RWPE1 (cell line): ENCODE results near the gene TNFRSF1A.

ENCODE experiments used
- CTCF ChIA-PET: fragments of 350-600 bp; sonication (Branson Sonifier 250); formaldehyde crosslinking; extraction: SDS; loops from one replicate; lab custom pipeline; 2021; lab: Yijun Ruan, JAX
- POLR2A ChIA-PET: fragments of 400-600 bp; formaldehyde crosslinking; extraction: SDS; loops from one replicate; lab custom pipeline; 2020; ENCODE audit warnings: antibody characterized with exemption; ENCODE audit not compliant: low non-redundant PET; lab: Yijun Ruan, JAX
- DNase-seq: peaks from one replicate; pipeline ENCODE4 v3.0.0; 2012; ENCODE audit warnings: low spot score
- H3K27ac ChIP-seq: fragments of 450-650 bp; 2 replicates; pipeline ENCODE4 v1.5.1; 2017
- TF ChIP-seq, protein P1 (sequence below): fragments of 450-650 bp; conservative IDR thresholded peaks from 2 replicates; pipeline ENCODE4 v1.5.1; 2017; ENCODE audit warnings: low read depth, mild to moderate bottlenecking

Gene TNFRSF1A

DNA sequence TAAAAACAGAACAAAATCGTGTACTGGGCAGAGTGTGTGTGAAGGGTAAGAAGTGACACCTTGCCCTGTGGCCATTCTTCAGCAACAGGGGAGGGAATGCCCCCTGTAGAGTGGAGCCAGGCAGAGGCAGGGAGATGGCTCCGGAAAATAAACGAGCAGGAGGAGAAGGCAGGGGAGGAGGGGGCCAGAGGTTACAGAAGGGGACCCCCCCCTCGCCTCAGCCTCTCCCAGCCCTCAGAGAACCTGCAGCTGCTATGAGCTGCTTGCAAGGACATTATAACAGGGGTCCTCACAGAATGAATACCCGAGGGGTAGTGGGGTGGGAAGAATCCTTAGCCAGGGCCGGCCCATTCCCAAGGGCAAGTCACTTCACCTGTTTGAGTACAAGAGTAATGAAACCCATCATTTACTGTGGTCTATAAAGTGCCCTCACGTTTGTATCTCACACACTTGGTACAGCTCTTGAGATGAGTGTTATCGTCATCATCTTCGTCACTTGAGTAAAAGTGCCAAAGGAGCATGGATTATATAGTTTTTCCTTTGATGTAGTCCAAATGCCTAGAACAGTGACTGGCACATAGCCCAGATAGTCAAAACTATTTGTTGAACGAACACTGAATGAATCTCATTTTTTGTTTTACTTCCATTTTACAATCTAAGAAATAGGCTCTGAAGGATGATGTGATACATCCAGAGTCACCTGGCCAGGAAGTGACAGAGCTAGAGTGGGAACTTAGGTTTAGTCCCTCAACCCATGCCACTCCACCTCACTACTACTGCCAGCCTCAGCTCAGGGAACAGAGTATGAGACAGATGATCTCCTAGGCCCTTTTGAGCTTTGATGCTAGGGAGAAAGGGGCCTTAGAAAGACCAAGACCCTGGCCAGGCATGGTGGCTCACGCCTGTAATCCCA is 19.0 kb upstream of the TNFRSF1A start:
- ChIA-PET CTCF (no interaction called here), POLR2A (interaction anchor here (0.5 kb wide), 1 partner anchor 9 kb away, joined by 4 read pairs; no protein-coding TSS in a partner anchor)
- H3K27ac ChIP-seq = peak overlapping the region; percentile 90
- TF ChIP-seq, protein P1, sequence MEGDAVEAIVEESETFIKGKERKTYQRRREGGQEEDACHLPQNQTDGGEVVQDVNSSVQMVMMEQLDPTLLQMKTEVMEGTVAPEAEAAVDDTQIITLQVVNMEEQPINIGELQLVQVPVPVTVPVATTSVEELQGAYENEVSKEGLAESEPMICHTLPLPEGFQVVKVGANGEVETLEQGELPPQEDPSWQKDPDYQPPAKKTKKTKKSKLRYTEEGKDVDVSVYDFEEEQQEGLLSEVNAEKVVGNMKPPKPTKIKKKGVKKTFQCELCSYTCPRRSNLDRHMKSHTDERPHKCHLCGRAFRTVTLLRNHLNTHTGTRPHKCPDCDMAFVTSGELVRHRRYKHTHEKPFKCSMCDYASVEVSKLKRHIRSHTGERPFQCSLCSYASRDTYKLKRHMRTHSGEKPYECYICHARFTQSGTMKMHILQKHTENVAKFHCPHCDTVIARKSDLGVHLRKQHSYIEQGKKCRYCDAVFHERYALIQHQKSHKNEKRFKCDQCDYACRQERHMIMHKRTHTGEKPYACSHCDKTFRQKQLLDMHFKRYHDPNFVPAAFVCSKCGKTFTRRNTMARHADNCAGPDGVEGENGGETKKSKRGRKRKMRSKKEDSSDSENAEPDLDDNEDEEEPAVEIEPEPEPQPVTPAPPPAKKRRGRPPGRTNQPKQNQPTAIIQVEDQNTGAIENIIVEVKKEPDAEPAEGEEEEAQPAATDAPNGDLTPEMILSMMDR = no peak
- DNase-seq = no peak

GRCh38 chr12:6360080-6360571 is 18.2 kb upstream of the TNFRSF1A start:
- ChIA-PET CTCF (no interaction called here), POLR2A (no interaction called here)
- TF ChIP-seq, protein P1 = no peak
- H3K27ac ChIP-seq = peak overlapping the region; percentile 35
- DNase-seq = no peak

DNA sequence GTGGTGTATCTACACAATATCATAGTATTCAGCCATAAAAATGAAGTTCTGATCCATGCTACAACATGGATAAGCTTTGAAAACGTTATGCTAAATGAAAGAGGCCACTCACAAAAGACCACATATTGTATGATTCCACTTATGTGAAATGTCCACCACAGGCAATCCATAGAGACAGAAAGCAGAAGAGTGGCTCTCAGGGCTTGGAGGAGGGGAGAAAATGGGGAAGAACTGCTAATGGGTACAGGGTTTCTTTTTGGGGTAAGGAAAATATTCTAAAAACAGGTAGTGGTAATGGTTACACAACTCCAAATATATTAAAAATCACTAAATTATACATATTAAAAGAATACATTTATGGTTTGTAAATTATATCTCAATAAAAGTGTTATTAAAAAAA is 17.0 kb upstream of the TNFRSF1A start:
- POLR2A ChIA-PET = interaction anchor here (0.8 kb wide), 1 partner anchor 9 kb away, joined by 3 read pairs; no protein-coding TSS in a partner anchor
- no peak for DNase-seq
- CTCF ChIA-PET = interaction anchor here (0.6 to 1.3 kb wide), 3 partner anchors 12 to 24 kb away, joined by 3 to 5 read pairs (median 3); no protein-coding TSS in a partner anchor
- TF ChIP-seq, protein P1 = no peak
- H3K27ac ChIP-seq = no peak overlapping the region

GRCh38 chr12:6356374-6356820 is 14.5 kb upstream of the TNFRSF1A start:
- TF ChIP-seq, protein P1 = no peak
- ChIA-PET CTCF (interaction anchor here (0.8 kb wide), 1 partner anchor 10 kb away, joined by 3 read pairs; no protein-coding TSS in a partner anchor), POLR2A (no interaction called here)
- no peak overlapping the region for H3K27ac ChIP-seq
- DNase-seq = no peak

DNA sequence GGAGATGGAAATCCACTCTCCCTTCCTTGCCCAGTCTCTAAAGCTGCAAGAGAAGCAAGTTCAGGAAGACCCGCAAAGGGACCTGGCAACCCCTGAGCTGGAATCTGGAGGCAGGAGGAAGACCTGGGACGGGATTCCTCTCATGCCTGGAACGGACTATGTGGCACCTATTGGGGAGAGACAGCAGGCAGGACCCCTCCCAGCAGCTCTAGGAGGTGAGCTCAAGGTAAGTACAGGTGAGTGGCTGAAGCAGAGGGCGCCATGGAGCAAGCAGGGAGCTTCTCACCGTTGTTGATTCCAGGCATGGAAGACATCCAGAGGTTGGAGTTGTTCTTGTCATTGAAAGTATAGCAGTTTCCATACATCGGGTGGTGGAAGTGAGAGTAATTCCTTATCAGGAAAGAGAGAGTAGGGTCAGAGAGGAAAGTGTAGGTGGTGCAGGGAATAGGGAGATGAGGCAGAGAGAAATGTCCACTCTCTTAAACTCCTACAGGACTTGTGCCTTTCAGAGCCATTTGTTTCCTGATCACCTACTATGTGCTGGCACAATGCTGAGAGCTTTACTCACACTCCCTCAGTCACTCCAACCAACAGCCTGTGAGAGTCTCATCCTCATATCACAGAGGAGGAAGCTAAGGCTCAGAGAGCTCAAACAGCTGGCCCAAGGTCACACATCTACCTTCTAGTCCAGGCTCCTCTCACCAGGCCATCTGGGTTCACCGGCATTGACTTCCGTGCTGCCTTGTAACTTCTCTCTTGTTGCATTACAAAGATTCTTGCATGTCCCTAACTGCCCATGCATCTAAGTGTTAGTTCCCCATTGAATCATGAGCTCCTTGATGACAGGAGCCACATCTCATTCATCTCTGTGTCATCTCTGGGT is 13.9 kb upstream of the TNFRSF1A start:
- POLR2A ChIA-PET = no interaction called here
- CTCF ChIA-PET = interaction anchor here (0.8 kb wide), 1 partner anchor 10 kb away, joined by 3 read pairs; no protein-coding TSS in a partner anchor
- peak overlapping the region; percentile 21 for H3K27ac ChIP-seq
- DNase-seq = no peak
- TF ChIP-seq, protein P1 = no peak
